Prostate gland (tissue), 2 donors: Measurements from ENCODE around the gene GPSM1. TPM values are rescaled to one million over a fixed set of nuclear protein-coding genes. Genes with fewer than 3 reads are reported as not detected.

Experiments
- DNase-seq: peaks from one replicate; pipeline ENCODE4 v3.0.0-alpha.2; 2019; ENCODE audit warnings: low spot score
- H3K27ac ChIP-seq, 2 donors: fragments of 200-600 bp; sonication (generic); 2 replicates each; pipeline ENCODE4 v1.5.1; 2017 to 2019
- H3K27me3 ChIP-seq: fragments of 200-600 bp; sonication (generic); replicated peaks from 2 replicates; pipeline ENCODE4 v1.5.1; 2019; ENCODE audit not compliant: insufficient read depth
- H3K36me3 ChIP-seq, 2 donors: fragments of 200-600 bp; sonication (generic); 1 replicate in 1 of 2; 2 replicates in 1 of 2; pipeline versions ENCODE4 v1.5.1 to v1.8.1; 2017 to 2019
- H3K4me1 ChIP-seq: fragments of 200-600 bp; sonication (generic); replicated peaks from 2 replicates; pipeline ENCODE4 v1.5.1; 2019
- H3K4me3 ChIP-seq, 2 donors: fragments of 200-600 bp; sonication (generic); 2 replicates each; pipeline ENCODE4 v1.5.1; 2017 to 2019
- H3K9me3 ChIP-seq: fragments of 200-600 bp; sonication (generic); 2 replicates; pipeline ENCODE4 v1.5.1; 2017
- CTCF ChIP-seq, 4 experiments: fragments of 200-600 bp in 2 of 4; fragments of 450-650 bp in 2 of 4; sonication (generic) in 2 of 4; IDR thresholded peaks; 1 replicate in 3 of 4; 2 replicates in 1 of 4; pipeline ENCODE4 v1.5.1; 2016 to 2019; ENCODE audit warnings: antibody characterized with exemption in 4 of 4, mild to moderate bottlenecking in 2 of 4, moderate library complexity in 2 of 4
- POLR2A ChIP-seq: fragments of 450-650 bp; IDR thresholded peaks from one replicate; pipeline ENCODE4 v1.6.1; 2016; ENCODE audit warnings: antibody characterized with exemption, mild to moderate bottlenecking
- POLR2AphosphoS5 ChIP-seq: sonication (generic); formaldehyde crosslinking; IDR thresholded peaks from one replicate; pipeline ENCODE4 v1.6.1; 2017; ENCODE audit warnings: antibody characterized with exemption
- WGBS: methylation state at CpG from one replicate; pipeline ENCODE4 v1.1.5; 2018; 5-methylcytosine and 5-hydroxymethylcytosine counted together
- intact Hi-C: fragments of 100-400 bp; cut with DNase I; formaldehyde crosslinking; loops from one replicate; pipeline ENCODE4 v1.14.2; 2022
- total RNA-seq, 2 donors: library from RNA; depleted of rRNA; stranded (reverse); fragments of >200 nt; gene quantifications; one replicate each; pipeline ENCODE4 v1.1.0, GENCODE V29; 2016

GPSM1 gene
- total RNA-seq, 2 donors from 2014 or later = 11.3 to 89.2 TPM

- no peak for TF ChIP-seq POLR2A
- TF ChIP-seq CTCF (IDR thresholded peaks at IDR 0.05) = no peak
- TF ChIP-seq POLR2AphosphoS5 = no peak
- Histone ChIP-seq H3K27ac (no peak within 1 kb of the TSS), H3K36me3 (no peaks in the 10 kb centered on the region), H3K4me1 (no peaks in the 10 kb centered on the region), H3K4me3 (no peak within 1 kb of the TSS), H3K27me3 (no peaks in the 10 kb centered on the region), H3K9me3 (no peaks in the 10 kb centered on the region)
- intact Hi-C loops = no loop called here
- 53% methylated on average over 24 of the region's 27 CpGs for WGBS
- no peak for DNase-seq
Observed at GRCh38 chr9:136373300-136374182, 46.2 kb downstream of the GPSM1 start, which contains the start of gene CARD9. Gene CARD9 (minus strand): TSS chr9:136373669. CDS start chr9:136372078, 1,591 bp downstream.

- H3K27me3 ChIP-seq = no peaks in the 10 kb centered on the region
- intact Hi-C loops = no loop called here
- H3K36me3 ChIP-seq = no peaks in the 10 kb centered on the region
- no peaks in the 10 kb centered on the region for H3K9me3 ChIP-seq
- no peak overlapping the region for H3K4me3 ChIP-seq
- DNase-seq = no peak
- 75% methylated on average over 14 of the region's 14 CpGs for WGBS
- TF ChIP-seq POLR2A = no peak
- no peak for TF ChIP-seq POLR2AphosphoS5
- no peak for TF ChIP-seq CTCF (IDR thresholded peaks at IDR 0.05)
- H3K4me1 ChIP-seq = no peaks in the 10 kb centered on the region
- H3K27ac ChIP-seq = no peak overlapping the region
Observed at GRCh38 chr9:136374183-136374575, 46.8 kb downstream of the GPSM1 start.

GRCh38 chr9:136375096-136375495, 47.8 kb downstream of the GPSM1 start:
- Histone ChIP-seq H3K27me3 (no peaks in the 10 kb centered on the region), H3K4me1 (no peaks in the 10 kb centered on the region), H3K9me3 (no peaks in the 10 kb centered on the region), H3K27ac (no peak overlapping the region), H3K36me3 (no peaks in the 10 kb centered on the region), H3K4me3 (no peak overlapping the region)
- DNase-seq = no peak
- 95% methylated on average over 12 of the region's 12 CpGs for WGBS
- no peak for TF ChIP-seq POLR2AphosphoS5
- TF ChIP-seq POLR2A = no peak
- no peak for TF ChIP-seq CTCF (IDR thresholded peaks at IDR 0.05)
- intact Hi-C loops = no loop called here

GRCh38 chr9:136376457-136376856, 49.1 kb downstream of the GPSM1 start:
- H3K36me3 ChIP-seq = no peaks in the 10 kb centered on the region
- H3K9me3 ChIP-seq = no peaks in the 10 kb centered on the region
- intact Hi-C loops = no loop called here
- H3K27me3 ChIP-seq = no peaks in the 10 kb centered on the region
- no peaks in the 10 kb centered on the region for H3K4me1 ChIP-seq
- no peak for TF ChIP-seq CTCF (IDR thresholded peaks at IDR 0.05)
- TF ChIP-seq POLR2A = no peak
- no peak for TF ChIP-seq POLR2AphosphoS5
- no peak for DNase-seq
- WGBS = 80% methylated on average over 7 of the region's 8 CpGs
- H3K27ac ChIP-seq = no peak overlapping the region
- H3K4me3 ChIP-seq = no peak overlapping the region
